AML-193 (cell line): Measurements from ENCODE around the gene MIEF2.

ENCODE experiments used
- DNase-seq, 2 experiments: peaks; one replicate each; lab custom pipeline; 2025; lab: John Stamatoyannopoulos, UW

Gene MIEF2

GRCh38 chr17:18256776-18257175 lies 3.7 kb upstream of the MIEF2 start:
- DNase-seq = no peak

DNA sequence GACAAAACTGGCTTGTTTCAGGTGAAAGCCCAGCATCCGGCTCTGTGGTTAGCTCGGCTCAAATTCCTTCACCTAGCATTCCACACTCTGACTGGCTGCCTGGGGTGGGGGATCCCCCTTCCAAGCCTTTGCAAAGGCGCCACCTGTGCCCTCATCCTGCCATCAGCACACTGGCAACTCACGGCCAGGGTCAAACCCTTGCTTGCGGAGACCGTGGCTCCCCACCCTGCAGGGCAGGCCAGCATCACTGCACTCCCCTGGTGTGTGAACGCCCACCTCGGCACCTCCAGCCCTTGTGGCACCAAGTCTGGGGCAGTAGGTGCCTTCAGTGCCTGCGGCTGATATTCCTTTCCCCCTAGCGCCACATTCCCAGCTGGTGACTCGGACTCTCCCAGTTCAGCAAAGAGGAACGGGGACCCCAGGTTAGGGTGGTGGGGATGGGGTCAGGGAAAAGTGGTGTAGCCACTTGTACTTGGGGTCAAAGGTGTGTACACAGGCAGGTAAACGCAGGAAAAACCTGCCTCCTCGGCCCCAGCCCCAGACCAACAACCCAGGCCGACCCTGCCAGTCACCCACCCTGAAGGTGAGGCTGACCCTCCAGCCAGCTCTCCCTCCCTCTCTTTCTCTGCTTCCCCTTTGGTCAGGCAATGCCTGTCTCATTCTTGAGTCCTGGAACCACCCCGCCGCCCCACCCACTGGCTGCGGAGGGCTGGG lies 3.0 kb upstream of the MIEF2 start:
- DNase-seq = peak in 1 of 2 experiments; percentile 14

GRCh38 chr17:18257982-18258355 lies 2.5 kb upstream of the MIEF2 start:
- DNase-seq = peak; percentile 17 to 21

DNA sequence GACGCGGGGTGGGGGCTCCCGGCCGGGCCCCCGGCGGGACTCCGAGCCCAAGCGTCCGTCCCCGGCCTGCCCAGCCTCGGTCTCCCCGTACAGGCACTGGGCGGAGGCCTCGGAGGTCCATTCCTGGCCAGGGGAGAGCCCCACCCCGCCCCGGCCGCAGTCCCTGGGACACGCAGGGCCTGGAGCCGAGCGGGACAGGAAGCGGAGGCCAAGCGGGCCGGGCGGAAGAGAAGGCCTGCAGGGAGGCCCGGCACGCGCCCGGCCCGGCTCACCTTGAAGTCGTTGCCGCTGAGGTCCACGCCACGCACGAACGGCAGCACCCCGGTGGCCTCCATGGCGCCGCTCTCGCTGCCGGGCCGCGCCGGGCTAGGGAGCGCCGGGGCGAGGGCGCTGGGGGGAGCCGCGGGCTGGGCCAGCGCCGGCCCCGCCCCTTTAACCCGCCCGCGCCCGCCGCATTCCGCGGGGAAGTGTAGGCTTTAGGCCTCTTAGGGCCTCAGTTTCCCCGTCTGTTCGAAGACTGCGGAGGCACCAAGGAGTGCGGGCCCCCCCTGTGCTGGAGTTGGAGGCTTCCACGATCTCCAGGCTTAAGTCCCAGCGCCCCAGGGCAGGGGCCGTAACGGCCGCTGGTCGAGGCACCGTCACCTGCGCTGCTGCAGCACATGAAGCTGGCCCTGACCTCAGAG lies 2.0 kb upstream of the MIEF2 start, which contains the start of gene FLII:
TSS of gene FLII (minus strand) at position 383 of the 683 bp plus-strand sequence. CDS start at position 335, 48 bp downstream.
- peak in 1 of 2 experiments; percentile 3 for DNase-seq

DNA sequence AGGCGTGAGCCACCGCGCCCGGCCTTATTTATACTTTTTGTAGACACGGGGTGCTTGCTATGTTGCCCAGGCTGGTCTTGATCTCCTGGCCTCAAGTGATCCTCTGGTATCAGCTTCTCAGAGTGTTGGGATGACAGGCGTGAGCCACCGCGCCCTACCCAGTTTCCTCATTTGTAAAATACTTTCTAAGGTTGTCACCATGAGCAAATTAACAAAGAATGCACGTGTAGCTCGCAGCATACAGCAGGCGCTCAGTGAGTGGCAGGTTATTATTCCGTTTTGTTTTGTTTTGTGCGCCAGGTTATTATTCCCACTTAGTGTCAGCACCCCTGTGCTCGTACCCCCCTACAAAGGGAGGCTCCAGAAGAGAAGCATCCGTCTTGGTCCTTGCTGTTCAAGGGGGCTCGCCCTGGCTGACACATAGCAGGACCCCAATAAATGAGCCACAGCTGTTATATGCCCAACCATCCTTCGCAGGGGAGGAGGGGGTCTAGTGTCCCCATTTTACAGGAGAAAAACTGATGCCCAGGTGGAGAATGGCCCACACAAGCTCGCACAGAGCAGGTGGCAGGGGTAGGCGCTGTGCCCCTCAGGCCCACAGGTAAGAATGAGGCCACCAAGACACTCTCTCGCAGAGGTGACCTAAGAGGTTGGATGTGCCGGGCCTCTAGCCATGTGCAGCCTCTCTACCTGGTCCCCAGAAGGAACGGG lies 686 bp upstream of the MIEF2 start:
- DNase-seq = no peak

DNA sequence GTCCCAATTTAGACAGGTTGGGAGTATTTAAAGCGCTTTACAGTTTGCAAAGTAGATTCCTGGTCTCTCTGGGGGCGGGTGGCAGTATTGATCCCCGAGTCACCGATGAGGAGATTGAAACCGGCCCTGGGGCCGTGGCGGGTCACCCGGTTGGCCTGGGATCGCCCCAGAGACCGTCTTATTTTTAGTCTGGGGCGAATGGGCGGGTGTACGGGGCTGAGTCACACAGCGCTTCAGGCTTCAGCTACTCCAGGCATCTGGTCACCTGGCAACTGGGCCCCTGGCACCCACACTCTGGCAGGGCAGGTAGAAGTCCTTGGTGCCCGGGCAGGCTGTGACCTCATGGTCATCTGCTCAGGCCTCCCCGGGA lies 669 bp downstream of the MIEF2 start:
- no peak for DNase-seq

GRCh38 chr17:18261659-18262058 lies 1.2 kb downstream of the MIEF2 start:
- DNase-seq = no peak

DNA sequence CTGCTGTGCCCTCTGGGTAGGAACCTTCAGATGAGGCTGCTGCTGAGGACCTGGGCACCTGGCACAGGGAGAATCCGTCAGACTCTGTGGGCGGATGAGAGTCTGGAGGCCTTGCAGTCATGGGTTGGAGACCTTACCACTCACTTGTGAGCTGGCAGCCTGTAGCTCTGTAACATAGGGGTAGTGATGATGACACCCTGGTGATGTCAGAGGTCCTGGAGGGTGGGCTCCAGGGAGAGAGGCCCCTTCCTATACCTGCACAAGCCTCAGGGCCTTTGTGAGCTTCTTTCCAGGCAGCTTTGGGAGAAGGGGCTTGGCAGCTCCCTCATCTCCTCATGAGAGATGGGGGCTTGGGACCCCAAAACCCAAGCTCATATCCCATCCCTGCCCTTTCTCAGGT lies 1.6 kb downstream of the MIEF2 start:
- DNase-seq = no peak

GRCh38 chr17:18262641-18263040 lies 2.2 kb downstream of the MIEF2 start:
- DNase-seq = no peak

DNA sequence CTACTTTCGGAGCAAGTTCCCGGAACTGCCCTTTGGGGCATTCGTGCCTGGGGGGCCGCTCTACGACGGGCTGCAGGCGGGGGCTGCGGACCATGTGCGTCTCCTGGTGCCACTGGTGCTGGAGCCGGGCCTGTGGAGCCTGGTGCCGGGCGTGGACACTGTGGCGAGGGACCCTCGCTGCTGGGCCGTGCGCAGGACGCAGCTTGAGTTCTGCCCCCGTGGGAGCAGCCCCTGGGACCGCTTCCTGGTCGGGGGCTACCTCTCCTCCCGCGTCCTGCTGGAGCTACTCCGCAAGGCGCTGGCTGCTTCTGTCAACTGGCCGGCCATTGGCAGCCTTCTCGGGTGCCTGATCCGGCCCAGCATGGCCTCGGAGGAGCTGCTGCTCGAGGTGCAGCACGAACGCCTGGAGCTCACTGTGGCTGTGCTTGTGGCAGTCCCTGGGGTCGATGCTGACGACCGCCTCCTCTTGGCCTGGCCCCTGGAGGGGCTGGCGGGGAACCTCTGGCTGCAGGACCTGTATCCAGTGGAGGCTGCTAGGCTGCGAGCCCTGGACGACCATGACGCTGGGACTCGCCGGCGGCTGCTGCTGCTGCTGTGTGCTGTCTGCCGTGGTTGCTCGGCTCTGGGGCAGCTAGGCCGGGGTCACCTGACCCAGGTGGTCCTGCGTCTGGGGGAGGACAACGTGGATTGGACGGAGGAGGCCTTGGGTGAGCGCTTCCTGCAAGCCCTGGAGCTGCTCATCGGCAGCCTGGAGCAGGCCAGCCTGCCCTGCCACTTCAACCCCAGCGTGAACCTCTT lies 3.6 kb downstream of the MIEF2 start:
- DNase-seq = no peak

DNA sequence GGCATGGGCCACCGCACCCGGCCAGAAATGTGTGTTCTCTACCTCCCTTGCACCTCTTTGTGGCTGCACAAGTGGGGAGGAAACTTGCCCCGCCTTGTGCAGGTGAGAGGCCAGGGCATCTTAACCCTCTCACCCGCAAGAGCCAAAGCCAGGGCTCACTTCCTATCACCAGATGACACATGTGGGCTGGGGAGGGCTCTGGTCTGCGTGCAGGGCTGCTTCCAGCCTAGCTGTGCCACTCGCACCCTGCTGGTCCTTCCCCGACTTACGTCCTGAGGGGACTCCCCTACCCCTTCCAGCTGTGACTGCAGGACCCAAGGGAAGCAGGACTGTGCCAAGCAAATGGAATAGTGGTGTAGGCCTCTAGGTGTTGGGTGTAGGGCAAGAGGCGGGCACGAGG lies 6.9 kb downstream of the MIEF2 start:
- DNase-seq = no peak

- DNase-seq = no peak
These were observed 7.7 kb downstream of the MIEF2 start for GRCh38 chr17:18267927-18268711.

GRCh38 chr17:18270046-18270931 lies 9.8 kb downstream of the MIEF2 start:
- no peak for DNase-seq

GRCh38 chr17:18277076-18277475 lies 16.6 kb downstream of the MIEF2 start:
- DNase-seq = no peak

- DNase-seq = no peak
These were observed 18.4 kb downstream of the MIEF2 start for GRCh38 chr17:18278867-18279266.

- DNase-seq = no peak
These were observed 19.8 kb downstream of the MIEF2 start for GRCh38 chr17:18280249-18280648.

- no peak for DNase-seq
These were observed 20.4 kb downstream of the MIEF2 start for GRCh38 chr17:18280766-18281371.

- no peak for DNase-seq
These were observed 21.3 kb downstream of the MIEF2 start for GRCh38 chr17:18281788-18282187.

DNA sequence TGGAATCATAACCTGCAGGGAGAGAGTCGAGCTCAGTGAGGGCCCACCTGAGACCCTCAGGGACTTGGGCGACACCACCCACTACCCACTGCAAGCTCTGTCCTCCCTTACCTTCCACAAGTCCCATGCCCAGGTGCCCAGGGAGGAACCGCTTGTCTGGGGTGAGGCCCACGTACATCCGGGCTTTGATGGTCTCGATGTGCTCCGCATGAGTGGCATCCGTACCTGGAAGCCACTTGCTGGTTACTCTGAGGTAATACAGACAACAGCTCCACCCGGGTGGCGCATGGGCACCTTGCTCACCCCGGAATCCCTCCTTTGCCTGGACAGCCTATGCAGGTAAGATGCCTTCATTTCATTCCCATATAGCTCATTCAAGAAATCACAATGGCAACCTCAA lies 24.8 kb downstream of the MIEF2 start:
- DNase-seq = no peak
